NCI-H2227 treated with DMSO at 0.1 percent for 48 hours (cell line): ENCODE data around the gene GNS.

Source experiments
- DNase-seq: peaks from one replicate; lab custom pipeline; 2025; lab: John Stamatoyannopoulos, UW

Gene GNS

DNA sequence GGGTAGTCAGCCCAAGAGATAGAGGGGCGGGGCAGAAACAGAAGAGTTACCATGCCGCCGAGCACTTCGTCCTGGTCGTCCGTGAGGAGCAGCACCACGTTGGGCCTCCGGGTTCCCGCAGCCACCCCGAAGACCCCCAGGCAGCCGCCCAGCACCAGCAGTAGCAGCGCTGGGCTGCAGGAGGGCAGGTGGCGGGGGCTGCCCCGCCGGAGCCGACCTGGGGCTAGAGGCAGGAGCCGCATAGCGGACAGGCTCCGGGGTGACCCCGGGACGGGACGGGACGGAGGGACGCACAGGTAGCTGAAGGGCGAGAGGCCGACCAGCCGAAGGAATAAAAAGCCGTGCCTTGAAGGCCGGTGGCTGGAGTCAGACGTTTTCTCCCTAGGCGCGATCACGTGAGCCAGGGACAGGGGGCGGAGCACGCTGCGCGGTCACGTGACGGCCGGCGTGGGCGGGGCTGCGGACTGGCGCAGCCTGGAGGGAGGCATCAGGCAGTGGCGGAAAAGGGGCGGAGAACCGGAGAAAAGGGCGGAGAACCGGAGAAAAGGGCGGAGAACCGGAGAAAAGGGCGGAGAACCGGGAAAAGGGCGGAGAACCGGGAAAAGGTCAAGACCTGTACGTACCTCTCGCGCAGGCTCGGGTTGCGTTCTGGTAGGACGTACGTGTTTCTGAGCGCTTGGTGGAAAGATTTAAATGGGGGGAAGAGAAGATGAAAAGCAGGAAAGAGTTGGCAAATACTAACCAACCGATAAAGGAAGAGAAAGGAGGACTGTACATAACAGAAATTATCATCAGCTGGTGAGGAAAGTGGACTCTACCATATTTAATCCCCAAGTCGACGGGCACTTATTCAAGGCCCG, at the start of gene GNS:
TSS of gene GNS (minus strand) at position 372 of the 860 bp plus-strand sequence. CDS start at position 242, 130 bp downstream.
- DNase-seq: peak; percentile 90

DNA sequence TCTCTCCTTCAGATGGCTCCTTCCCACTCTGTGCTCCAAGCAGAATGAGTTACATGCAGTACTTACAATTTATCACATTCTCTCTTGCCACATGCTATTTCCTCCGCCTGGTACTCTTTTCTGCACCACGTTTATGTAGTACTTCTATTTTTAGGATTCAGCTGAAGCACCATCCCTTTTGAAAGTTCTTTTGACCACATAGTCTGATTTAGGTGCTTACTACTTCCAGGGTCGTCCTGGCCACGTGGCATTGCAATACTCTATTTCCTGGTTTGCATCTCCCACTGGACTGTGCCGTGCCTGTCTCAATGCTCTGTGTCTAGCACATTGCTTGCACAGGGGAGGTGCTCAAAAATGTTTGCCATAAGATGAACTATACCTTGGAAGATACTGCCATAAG, 48.9 kb upstream of the GNS start:
- DNase-seq: no peak

DNA sequence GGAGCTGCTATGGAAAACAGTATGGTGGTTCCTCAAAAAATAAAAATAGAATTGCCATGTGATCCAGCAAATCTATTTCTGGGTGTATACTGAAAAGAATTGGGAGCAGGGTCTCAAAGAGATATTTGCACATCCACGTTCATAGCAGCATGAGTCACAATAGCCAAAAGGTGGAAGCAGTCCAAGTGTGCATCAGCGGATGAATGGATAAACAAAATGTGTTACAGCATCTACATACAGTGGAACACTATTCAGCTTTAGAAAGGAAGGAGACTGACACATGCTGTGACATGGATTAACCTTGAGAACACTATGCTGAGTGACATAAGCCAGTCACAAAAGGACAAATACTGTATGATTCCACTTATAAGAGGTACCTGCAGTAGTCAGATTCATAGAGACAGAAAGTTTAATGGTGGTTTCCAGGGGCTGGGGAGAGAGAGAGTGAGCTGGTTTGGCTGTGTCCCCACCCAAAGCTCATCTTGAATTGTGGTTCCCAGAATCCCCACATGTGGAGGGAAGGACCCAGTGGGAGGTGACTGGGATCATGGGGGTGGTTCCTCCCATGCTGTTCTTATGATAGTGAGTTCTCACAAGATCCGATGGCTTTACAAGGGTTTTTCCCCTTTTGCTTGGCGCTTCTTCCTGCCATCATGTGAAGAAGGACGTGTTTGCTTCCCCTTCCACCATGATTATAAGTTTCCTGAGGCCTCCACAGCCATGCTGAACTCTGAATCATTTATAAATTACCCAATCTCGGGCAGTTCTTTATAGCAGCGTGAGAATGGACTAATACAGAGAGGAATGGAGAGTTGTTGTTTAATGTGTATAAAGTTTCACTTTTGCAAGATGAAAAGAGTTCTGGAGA, 47.6 kb upstream of the GNS start:
- DNase-seq: no peak

DNA sequence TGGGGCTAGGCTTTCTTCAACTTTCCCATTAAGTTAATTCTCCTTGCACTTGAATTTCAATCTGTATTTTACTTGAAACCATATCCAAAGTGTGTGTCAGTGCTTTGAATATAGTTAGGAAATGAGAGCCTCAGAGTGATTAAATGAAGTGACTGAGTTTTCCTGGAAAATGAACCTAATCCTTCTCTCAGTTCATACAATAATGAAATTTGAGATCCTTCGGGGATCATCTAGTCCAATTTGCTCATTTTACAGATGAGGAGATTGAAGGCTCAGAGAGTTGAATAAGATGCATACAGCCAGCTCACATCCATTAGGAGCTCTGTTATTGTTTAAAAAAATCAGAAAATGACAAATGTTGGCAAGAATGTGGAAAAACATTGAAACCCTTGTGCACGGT, 47.0 kb upstream of the GNS start:
- no peak for DNase-seq

DNA sequence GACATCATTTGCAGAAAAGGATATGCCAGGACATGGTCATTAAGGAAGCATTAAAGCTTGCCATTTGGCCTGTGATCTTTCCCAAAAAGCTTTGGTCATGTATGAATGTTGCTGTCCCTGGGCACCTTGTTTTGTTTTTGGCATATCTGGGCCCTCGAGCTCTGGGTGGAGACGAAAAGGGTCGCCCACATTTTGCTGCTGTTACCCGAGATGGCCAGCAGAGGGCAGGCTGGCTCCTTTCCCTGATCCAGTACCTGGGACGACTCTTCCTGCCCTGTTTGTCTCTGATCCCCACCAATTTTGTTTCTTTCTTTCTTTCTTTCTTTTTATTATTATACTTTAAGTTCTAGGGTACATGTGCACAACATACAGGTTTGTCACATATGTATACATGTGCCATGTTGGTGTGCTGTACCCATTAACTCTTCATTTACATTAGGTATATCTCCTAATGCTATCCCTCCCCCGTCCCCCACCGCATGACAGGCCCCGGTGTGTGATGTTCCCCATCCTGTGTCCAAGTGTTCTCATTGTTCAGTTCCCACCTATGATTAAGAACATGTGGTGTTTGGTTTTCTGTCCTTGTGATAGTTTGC, 43.1 kb upstream of the GNS start:
- peak; percentile 52 for DNase-seq

DNA sequence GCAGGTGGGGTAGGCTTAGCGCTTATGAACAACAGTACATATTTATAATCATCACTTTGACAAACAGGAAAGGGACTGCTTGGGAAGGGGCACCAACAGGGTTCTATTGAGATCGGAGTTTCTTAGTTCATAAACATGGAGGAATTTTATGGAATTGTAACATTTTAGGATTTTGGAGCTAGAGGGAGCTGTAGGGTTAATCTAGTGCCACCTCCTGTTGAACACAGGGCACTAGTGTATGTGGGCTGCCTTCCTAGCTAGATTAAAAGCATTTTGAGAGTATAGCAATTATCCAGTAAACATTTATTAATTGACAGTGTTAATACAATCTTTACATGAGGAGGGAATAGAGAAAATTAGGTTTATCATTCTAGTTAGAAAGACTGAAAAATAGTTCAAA, 42.2 kb upstream of the GNS start:
- DNase-seq: no peak

DNA sequence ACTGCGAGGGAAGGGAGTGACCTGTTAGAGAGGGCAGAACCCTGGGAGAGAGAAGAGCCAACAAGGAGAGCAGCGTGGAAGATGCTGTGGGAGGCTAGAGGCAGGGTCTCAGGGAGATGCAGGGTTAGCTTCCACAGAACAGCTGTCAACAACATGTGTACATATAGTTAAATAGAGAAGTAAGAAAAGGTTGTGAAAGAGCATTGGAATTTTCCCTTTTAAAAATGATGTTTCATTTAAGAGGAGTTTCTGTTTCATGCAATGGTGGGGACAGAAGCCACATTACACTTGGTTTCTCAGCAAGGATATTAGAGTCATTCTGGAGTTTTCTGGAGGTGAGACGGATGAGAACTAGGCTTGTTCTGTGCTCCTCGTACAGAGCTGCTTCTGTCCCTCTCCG, 41.4 kb upstream of the GNS start:
- DNase-seq: no peak

DNA sequence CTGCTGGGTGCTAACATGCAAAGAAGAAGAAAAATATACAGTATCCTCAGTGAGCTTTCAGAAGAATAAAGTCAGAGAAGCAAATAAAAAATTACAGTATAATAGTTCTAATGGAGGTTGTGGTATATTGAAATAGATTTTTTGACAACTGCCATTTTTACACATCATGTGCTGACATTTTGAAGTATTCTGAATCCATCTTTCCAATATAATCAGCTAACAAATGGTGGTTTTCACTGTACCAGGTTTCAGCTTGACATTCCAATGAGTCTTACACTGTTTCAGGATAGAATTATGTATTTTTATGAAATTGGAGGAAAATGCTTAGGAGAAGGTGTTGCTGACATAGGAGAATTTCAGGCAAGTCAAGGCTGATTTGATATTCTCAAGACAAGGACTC, 39.0 kb upstream of the GNS start:
- DNase-seq: no peak

DNA sequence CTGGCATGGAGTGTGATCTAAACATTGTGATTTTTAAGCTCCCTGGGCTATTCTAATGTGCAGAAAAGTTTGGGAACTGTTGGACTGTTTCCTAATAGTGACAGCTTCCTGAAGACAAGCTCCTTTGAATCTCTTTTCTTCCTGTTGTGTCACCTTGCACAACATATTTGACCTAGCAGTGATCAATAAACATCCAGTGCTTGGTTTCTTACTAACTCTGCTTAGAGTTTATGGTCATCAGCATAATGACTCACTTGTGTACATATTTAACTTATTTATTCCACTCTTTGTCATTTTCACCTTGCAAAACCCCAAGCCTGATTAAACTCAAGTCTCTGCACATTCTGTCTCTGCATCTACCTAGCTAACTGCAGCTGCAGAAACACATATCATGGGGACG, 38.0 kb upstream of the GNS start:
- DNase-seq: no peak

DNA sequence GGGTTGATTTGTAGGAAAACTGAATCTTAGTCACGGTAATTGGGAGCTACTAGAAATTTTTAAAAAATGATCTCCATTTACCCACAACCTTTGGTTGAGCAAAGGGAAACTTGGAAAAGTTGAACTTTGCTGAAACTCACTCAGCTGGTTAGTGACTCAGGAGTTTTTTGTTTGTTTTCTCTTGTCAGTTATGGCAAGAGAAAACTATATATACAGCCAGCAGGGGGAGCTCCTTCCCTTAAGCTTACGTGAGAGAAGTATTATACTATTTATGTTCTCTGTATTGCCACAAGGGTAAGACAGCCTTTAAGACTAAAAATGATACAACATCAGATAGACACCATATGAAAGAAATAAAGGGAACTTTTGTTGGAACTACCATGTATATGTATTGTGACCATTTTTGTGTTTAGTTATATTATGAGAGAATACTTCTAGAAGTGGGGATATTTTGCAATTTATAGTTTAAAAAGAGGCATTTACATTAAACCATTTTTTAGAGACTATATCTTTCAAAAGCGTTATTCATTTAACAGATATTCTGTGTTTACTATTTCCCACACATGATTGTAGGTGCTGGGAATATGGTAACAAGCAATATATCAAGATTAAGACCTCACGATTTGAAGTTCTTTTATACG, 37.1 kb upstream of the GNS start:
- peak; percentile 80 for DNase-seq

DNA sequence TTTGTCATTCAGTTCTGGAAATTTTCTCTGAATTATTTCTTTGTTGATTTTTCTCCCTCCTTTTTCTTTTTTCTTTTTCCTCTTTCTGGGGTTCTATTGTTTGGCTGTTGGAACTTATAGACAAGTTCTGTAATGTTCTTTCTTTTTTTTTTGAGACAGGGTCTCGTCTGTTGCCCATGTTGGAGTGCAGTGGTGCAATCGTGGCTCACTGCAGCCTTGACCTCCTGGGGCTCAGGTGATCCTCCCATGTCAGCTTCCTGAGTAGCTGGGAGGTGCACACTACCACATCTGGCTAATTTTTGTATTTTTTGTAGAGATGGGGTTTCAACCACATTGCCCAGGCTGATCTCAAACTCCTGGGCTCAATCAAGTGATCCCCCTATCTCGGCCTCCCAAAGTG, 35.1 kb upstream of the GNS start:
- DNase-seq: no peak

DNA sequence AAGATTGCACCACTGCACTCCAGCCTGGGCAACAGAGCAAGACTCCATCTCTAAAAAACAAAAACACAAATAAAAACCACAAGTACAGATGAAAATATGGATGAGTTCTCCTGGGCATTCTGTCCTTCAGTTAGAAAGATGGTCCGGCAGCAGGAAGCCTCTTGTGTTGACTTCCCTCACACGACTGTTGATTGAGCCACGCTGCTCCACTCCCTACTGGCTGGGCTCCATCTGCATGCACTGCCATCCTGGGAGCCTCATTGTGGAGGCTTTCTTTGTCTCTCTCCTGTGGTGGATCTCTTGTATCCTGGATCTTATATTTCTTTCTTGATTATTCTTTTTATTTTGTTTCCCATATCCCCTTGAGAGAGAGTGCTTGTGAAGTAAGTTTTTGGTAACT, 34.4 kb upstream of the GNS start:
- no peak for DNase-seq

DNA sequence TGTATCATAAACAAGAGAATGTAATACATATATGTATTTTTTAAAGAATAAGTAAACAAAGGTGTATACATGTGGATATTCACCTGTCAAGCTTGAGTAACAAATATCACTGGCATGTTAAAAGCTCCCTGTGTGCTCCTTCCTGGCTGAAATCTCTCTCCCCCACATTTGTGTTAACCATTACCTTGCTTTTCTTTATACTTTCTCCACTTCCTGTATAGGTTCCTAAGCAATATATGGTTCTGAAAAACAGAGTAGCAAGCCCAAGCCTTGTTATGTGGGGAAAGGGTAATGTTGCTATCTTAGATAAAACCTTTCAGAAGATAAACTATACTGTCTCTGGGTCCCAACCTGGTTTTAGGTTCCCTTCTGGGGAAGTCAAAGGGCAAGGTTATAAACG, 32.9 kb upstream of the GNS start:
- DNase-seq: no peak

DNA sequence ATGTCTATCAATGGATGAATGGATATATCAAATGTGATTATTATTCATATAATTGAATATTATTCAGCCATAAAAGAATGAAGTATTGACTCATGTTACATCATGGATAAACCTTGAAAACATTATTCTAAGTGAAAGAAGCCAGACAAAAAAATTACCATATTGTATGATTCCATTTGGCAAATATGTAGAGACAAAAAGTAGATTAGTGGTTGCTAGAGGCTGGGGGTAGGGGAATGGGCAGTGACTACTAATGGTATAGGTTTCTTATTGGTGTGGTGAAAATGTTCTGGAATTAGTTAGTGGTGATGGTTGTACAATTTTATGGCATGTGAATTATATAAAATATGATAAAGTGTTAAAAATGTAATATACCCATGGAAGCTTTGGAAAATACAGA, 31.8 kb upstream of the GNS start:
- no peak for DNase-seq

DNA sequence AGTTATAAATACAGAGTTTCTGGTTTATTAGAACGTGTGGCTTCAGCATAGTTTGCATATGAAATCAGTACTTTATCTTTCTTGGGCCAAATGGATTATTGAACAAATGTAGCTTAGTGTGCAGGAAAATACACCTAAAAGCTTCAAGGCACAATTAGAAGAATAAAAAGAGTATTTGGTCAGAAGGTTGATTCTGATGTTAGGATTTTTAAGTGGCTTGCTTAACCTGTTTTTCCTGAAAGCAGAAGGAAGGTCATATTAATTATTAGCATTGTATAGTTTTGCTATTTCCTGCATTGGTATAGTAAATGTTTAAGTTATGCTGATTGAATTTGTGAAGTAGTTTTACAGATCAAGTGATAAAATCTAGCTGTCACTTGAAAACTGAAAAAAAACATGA, 31.0 kb upstream of the GNS start:
- DNase-seq: no peak

DNA sequence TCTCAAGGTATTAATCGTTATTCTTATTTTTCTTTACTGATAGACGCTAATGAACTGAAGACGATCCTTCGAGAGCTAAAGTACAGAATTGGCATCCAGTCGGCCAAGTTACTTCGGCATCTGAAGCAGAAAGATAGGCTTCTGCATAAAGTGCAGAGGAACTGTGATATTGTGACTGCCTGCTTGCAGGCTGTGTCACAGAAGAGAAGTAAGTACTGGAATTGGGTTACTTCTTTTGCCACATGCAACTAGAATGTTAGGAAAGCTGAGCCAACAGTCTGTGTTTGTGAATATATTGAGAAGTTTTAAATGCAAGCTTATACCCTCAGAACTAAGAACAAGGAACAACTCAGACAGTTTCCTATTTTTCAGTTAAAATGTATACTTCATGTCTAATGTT, 26.6 kb upstream of the GNS start:
- DNase-seq: no peak

DNA sequence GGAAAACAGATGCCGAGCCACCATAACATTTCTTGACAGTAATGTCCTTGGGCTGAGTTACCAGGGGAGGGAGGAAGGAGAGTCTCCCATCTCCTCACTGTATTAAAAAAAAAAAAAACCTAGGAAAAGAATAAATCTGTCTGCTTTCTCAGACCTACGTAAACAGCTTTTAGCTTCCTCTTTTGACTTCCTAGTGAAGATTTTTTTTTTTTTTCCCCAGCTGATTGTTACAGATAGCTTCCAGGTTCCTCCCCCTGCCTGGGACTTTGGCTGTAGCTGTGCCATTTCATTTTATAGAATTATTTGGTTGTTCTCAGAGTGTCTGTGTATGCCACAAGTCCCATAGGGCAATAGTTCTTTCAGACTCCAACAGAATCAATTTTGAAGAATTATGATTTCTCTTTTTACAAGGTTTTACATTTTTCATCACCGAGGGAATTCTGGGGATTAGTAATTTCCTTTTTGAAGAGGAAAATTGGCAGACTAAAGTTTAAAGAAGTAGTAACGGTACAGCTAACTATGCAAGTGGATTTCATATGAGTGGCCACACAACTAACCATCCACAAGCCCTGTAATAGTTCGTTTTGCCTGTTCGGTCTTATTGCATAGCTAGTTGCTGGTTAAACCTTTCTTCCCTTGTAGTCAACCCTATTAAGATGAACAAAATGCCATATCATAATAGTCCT, 23.1 kb upstream of the GNS start:
- DNase-seq: peak; percentile 63

DNA sequence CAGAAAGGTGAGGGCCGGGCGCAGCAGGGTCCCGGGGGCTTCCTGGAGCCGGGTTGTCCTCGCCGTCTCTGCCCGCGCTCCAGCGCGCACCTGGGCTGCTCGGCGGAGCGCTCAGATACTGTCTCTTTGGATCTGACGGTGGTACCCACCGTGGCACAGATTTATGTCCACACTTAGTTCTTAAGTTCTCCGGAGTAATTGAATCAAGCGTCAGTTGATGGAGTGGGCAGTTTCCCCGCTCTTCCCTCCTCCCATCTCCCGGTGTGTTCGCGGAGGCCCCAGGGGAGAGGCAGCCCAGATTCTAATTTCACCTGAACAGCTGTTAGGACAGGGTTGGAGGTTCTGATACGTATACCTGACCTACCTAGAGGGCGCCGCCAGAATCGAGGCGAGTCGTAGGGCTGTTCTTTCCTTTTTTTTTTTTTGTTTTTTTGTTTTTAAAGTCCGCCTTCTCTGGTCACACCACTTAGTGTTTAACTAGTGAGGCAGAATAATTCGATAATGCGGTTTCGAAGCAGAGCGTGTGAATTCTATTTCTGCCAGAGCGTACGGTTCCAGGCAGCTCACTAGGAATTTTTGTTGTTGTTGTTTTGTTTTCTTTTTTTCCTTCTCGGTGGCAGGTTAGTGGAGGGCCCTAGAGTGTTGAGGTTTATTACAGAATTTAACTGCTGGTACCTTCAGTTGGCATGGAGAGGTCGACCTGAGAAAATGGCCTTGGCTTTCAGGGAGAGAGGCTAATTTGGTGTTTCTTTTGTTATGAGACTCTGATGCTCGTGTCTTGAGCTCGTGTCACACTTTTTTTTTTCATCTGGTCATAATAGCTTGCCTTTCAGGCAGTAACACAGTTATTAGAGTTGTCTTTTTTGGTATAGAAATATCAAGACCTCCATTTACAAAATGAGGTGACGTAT, 22.3 kb upstream of the GNS start:
- peak; percentile 73 for DNase-seq

DNA sequence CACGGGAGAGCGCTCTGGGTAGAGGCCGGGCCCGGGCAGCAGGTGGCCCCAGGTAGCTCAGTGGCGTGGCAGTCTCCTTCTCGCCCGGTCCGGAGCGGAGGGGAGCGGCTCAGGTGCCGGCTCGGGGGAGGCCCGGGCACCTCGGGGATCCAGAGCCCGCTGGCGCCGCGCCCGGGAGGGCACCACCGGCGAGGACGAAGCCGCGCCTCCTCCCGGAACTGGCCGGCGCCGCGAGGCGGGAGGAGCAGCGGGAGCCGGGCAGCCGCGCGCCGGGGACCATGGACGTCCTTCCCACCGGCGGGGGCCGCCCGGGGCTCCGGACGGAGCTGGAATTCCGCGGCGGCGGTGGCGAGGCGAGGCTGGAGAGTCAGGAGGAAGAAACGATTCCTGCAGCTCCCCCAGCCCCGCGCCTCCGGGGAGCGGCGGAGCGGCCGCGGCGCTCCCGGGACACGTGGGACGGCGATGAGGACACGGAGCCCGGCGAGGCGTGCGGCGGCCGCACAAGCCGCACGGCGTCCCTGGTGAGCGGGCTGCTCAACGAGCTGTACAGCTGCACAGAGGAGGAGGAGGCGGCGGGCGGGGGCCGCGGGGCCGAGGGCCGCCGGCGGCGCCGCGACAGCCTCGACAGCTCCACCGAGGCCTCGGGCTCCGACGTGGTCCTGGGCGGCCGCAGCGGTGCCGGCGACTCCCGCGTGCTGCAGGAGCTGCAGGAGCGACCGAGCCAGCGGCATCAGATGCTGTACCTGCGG, 21.5 kb upstream of the GNS start:
- DNase-seq: peak; percentile 21

DNA sequence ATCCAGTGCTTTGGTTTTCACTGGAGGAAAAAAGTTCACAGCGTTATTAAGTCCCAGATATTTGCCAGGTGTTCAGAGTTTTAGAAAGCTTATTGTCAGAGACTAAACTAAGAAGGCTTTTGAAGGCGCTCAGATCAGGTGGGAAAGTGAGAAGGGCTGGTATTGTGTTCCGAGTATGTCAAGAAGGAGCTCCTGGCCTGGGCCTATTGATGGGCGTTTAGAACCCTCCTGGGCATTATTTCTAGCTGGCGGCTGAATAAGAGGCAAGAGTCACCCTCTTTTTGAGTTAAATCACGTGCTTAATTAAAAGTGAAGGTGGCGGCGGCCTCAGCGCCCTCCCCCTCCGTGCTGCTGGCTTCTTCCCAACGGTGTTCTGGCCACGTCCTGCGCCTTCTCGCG, 20.9 kb upstream of the GNS start:
- DNase-seq: peak; percentile 17
